HG03139 (cell line): ENCODE data around the gene ANKS4B.
"Not testable (repeated sequence)": the region's sequence is repeated elsewhere in the genome, so short reads cannot be mapped to it uniquely, and the experiment has no call there.

Source experiments
- ATAC-seq: cut with Tn5 transposase; IDR thresholded peaks from one replicate; pipeline ENCODE4 v1.9.1; 2021; ENCODE audit not compliant: unreplicated experiment

ANKS4B gene

GRCh38 chr16:21217121-21217520, 16.4 kb upstream of the ANKS4B start:
- ATAC-seq: no peak

- ATAC-seq: no peak
Observed at GRCh38 chr16:21218153-21218552, 15.3 kb upstream of the ANKS4B start.

GRCh38 chr16:21219551-21219950, 13.9 kb upstream of the ANKS4B start:
- ATAC-seq: no peak

- no peak for ATAC-seq
Observed at GRCh38 chr16:21222495-21223337, 10.8 kb upstream of the ANKS4B start.

- ATAC-seq: no peak
Observed at GRCh38 chr16:21223787-21224186, 9.7 kb upstream of the ANKS4B start.

- no peak for ATAC-seq
Observed at GRCh38 chr16:21224800-21225199, 8.7 kb upstream of the ANKS4B start.

- no peak for ATAC-seq
Observed at GRCh38 chr16:21226749-21227148, 6.8 kb upstream of the ANKS4B start.

- ATAC-seq: no peak
Observed at GRCh38 chr16:21227866-21228265, 5.6 kb upstream of the ANKS4B start.

- no peak for ATAC-seq
Observed at GRCh38 chr16:21228361-21228872, 5.1 kb upstream of the ANKS4B start.

GRCh38 chr16:21233045-21233520, 416 bp upstream of the ANKS4B start:
- ATAC-seq: no peak

GRCh38 chr16:21235199-21235585, 1.7 kb downstream of the ANKS4B start:
- ATAC-seq: no peak

- ATAC-seq: no peak
Observed at GRCh38 chr16:21236831-21237230, 3.3 kb downstream of the ANKS4B start.

- ATAC-seq: no peak
Observed at GRCh38 chr16:21239646-21240045, 6.1 kb downstream of the ANKS4B start.

GRCh38 chr16:21242756-21243155, 9.3 kb downstream of the ANKS4B start:
- ATAC-seq: no peak

- ATAC-seq: no peak
Observed at GRCh38 chr16:21244518-21245215, 11.2 kb downstream of the ANKS4B start.

GRCh38 chr16:21248179-21248578, 14.7 kb downstream of the ANKS4B start:
- not testable (repeated sequence) for ATAC-seq

- ATAC-seq: no peak
Observed at GRCh38 chr16:21250072-21250923, 16.8 kb downstream of the ANKS4B start.

GRCh38 chr16:21253470-21253869, 20.0 kb downstream of the ANKS4B start:
- no peak for ATAC-seq

GRCh38 chr16:21256636-21257035, 23.1 kb downstream of the ANKS4B start:
- ATAC-seq: no peak

GRCh38 chr16:21257284-21257683, 23.8 kb downstream of the ANKS4B start:
- no peak for ATAC-seq
